HepG2 (cell line): Measurements from ENCODE around the gene NCOA3. TPM values are rescaled to one million over a fixed set of nuclear protein-coding genes. Genes with fewer than 3 reads are reported as not detected.

Experiments
- ARNT ChIP-seq: fragments of 450-650 bp; IDR thresholded peaks from 2 replicates; pipeline ENCODE4 v1.6.1; 2017
- CEBPB ChIP-seq: IDR thresholded peaks from 2 replicates; pipeline ENCODE4 v1.6.1; 2011; ENCODE audit warnings: low read depth, low read length, improper control_type of control experiment, borderline replicate concordance
- FOSL2 ChIP-seq: sonication (generic); formaldehyde crosslinking; IDR thresholded peaks from 2 replicates; pipeline ENCODE4 v1.4.0; 2020; ENCODE audit warnings: missing genetic modification reagents
- FOXJ3 ChIP-seq: sonication (generic); formaldehyde crosslinking; IDR thresholded peaks from 2 replicates; pipeline ENCODE4 v1.4.0; 2020; ENCODE audit warnings: missing genetic modification reagents, mild to moderate bottlenecking, borderline replicate concordance
- FOXK1 ChIP-seq: sonication (generic); formaldehyde crosslinking; IDR thresholded peaks from 2 replicates; pipeline ENCODE4 v1.4.0; 2020; ENCODE audit warnings: low read depth, missing genetic modification reagents, borderline replicate concordance
- HMG20A ChIP-seq: IDR thresholded peaks from 2 replicates; pipeline ENCODE4 v1.6.1; 2016; ENCODE audit warnings: borderline replicate concordance
- HNF4A ChIP-seq: sonication (generic); formaldehyde crosslinking; IDR thresholded peaks from 2 replicates; pipeline ENCODE4 v1.4.0; 2020; ENCODE audit warnings: missing genetic modification reagents
- MYNN ChIP-seq: sonication (generic); formaldehyde crosslinking; IDR thresholded peaks from 2 replicates; pipeline ENCODE4 v1.4.0; 2020; ENCODE audit warnings: mild to moderate bottlenecking, low read depth, missing genetic modification reagents
- THAP11 ChIP-seq: IDR thresholded peaks from 2 replicates; pipeline ENCODE4 v1.6.1; 2016; ENCODE audit warnings: missing biosample characterization, missing genetic modification reagents
- TOPORS ChIP-seq: sonication (generic); formaldehyde crosslinking; IDR thresholded peaks from 2 replicates; pipeline ENCODE4 v1.8.0; 2023; ENCODE audit warnings: mild to moderate bottlenecking, missing genetic modification reagents
- XRCC5 ChIP-seq: fragments of 200-400 bp; formaldehyde crosslinking; optimal IDR thresholded peaks from 2 replicates; pipeline ENCODE3; 2017; ENCODE audit warnings: mild to moderate bottlenecking, low read length
- YEATS4 ChIP-seq: sonication (generic); formaldehyde crosslinking; IDR thresholded peaks from 2 replicates; pipeline ENCODE4 v1.4.0; 2020; ENCODE audit warnings: missing genetic modification reagents, borderline replicate concordance
- ZFP36L1 ChIP-seq: sonication (generic); formaldehyde crosslinking; IDR thresholded peaks from 2 replicates; pipeline ENCODE4 v1.8.0; 2022; ENCODE audit warnings: mild to moderate bottlenecking, missing genetic modification reagents, moderate library complexity
- ZNF232 ChIP-seq: sonication (generic); formaldehyde crosslinking; IDR thresholded peaks from 2 replicates; pipeline ENCODE4 v1.4.0; 2020; ENCODE audit warnings: missing genetic modification reagents, borderline replicate concordance
- ZNF251 ChIP-seq: sonication (generic); formaldehyde crosslinking; IDR thresholded peaks from 2 replicates; pipeline ENCODE4 v1.9.0; 2021; ENCODE audit warnings: mild to moderate bottlenecking, missing genetic modification reagents
- ZNF557 ChIP-seq: sonication (generic); formaldehyde crosslinking; IDR thresholded peaks from 2 replicates; pipeline ENCODE4 v1.4.0; 2020; ENCODE audit warnings: missing genetic modification reagents
- polyA plus RNA-seq, 8 experiments: library from polyadenylated mRNA; depleted of rRNA in 3 of 8; stranded (reverse) in 7 of 8; unstranded in 1 of 8; fragments of >200 nt; fragmentation: Illumina TruSeq in 4 of 8; extraction: Trizol in 4 of 8; gene quantifications; 2 replicates each; pipeline versions ENCODE4 v1.2.1 to v1.2.3, GENCODE V29; 2011 to 2016; ENCODE audit warnings: low read depth in 4 of 8, missing spikeins in 1 of 8, mixed read lengths in 1 of 8; ENCODE audit not compliant: insufficient read depth in 1 of 8
- total RNA-seq, 5 experiments: library from RNA; depleted of rRNA; stranded (reverse); fragments of >200 nt; fragmentation: Illumina TruSeq; extraction: Trizol; gene quantifications; 2 replicates each; pipeline ENCODE4 v1.2.3, GENCODE V29; 2016; ENCODE audit warnings: low read depth in 1 of 5
- TF ChIP-seq, protein P1 (sequence below): sonication (generic); formaldehyde crosslinking; conservative IDR thresholded peaks from 2 replicates; pipeline ENCODE4 v1.4.0; 2020; ENCODE audit warnings: missing genetic modification reagents
- TF ChIP-seq, protein P2 (sequence below): sonication (generic); formaldehyde crosslinking; IDR thresholded peaks from 2 replicates; pipeline ENCODE4 v1.4.0; 2020; ENCODE audit warnings: missing genetic modification reagents, borderline replicate concordance
- TF ChIP-seq, protein P3 (sequence below): IDR thresholded peaks from 2 replicates; pipeline ENCODE4 v1.6.1; 2016; ENCODE audit warnings: missing compliant biosample characterization, missing genetic modification reagents, borderline replicate concordance
- TF ChIP-seq, protein P4 (sequence below): IDR thresholded peaks from 2 replicates; pipeline ENCODE4 v1.6.1; 2016
- TF ChIP-seq, protein P5 (sequence below): sonication (generic); formaldehyde crosslinking; IDR thresholded peaks from 2 replicates; pipeline ENCODE4 v1.4.0; 2020; ENCODE audit warnings: missing genetic modification reagents; ENCODE audit errors: not compliant biosample characterization

NCOA3 gene
- total and polyA plus RNA-seq, 2 of the 13 experiments (the other 11 are each of a cell fraction or from before 2014, with no cell fraction given): 35.0 to 56.8 TPM

DNA sequence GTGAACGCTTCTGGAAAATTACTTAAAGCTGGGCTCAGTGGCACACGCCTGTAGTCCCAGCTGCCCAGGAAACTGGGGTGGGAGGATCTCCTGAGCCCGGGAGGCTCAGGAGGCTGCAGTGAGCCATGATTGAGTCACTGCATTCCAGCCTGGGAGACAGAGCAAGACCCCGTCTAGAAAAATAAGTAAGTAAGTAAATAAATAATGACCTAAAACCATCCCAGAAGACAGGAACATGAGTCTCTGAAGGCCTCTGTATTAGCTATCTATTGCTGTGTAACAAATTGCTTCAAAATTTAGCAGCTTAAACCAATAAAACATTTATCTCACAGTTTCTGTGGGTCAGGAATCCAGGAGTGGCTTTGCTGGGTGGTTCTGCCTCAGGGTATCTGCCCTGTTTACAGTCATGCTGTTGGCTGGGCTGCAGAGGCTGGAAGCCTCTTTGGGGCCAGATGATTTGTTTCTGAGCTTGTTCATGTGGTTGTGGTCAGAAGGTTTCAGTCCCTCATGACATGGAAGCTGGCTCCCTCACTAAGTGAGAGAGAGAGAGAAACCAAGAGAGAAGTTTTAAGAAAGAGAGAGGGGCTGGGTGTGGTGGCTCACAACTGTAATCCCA lies 48.4 kb upstream of the NCOA3 start (continued):
- TF ChIP-seq, protein P1, sequence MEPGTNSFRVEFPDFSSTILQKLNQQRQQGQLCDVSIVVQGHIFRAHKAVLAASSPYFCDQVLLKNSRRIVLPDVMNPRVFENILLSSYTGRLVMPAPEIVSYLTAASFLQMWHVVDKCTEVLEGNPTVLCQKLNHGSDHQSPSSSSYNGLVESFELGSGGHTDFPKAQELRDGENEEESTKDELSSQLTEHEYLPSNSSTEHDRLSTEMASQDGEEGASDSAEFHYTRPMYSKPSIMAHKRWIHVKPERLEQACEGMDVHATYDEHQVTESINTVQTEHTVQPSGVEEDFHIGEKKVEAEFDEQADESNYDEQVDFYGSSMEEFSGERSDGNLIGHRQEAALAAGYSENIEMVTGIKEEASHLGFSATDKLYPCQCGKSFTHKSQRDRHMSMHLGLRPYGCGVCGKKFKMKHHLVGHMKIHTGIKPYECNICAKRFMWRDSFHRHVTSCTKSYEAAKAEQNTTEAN (CRISPR knock-in tag): peak; percentile 48; the same call in 1 of the 2 replicates
- TF ChIP-seq HMG20A (CRISPR knock-in tag) (peak; percentile 26; the same call in 1 of the 2 replicates), YEATS4 (CRISPR knock-in tag) (peak; percentile 72), CEBPB (0 out of 2 replicates have a peak, but pooled peaks have one; percentile 0), MYNN (no peak), XRCC5 (peak; percentile 72), FOXJ3 (CRISPR knock-in tag) (peak; percentile 49; the same call in 1 of the 2 replicates), ARNT (no peak), TOPORS (no peak), THAP11 (peak; percentile 15; the same call in 1 of the 2 replicates), HNF4A (CRISPR knock-in tag) (0 out of 2 replicates have a peak, but pooled peaks have one; percentile 21), FOSL2 (CRISPR knock-in tag) (peak; percentile 92), ZFP36L1 (CRISPR knock-in tag) (no peak), ZNF232 (CRISPR knock-in tag) (0 out of 2 replicates have a peak, but pooled peaks have one; percentile 18), ZNF251 (CRISPR knock-in tag) (0 out of 2 replicates have a peak, but pooled peaks have one; percentile 15), ZNF557 (CRISPR knock-in tag) (0 out of 2 replicates have a peak, but pooled peaks have one; percentile 21), FOXK1 (peak; percentile 28; the same call in 1 of the 2 replicates)
- TF ChIP-seq, protein P2, sequence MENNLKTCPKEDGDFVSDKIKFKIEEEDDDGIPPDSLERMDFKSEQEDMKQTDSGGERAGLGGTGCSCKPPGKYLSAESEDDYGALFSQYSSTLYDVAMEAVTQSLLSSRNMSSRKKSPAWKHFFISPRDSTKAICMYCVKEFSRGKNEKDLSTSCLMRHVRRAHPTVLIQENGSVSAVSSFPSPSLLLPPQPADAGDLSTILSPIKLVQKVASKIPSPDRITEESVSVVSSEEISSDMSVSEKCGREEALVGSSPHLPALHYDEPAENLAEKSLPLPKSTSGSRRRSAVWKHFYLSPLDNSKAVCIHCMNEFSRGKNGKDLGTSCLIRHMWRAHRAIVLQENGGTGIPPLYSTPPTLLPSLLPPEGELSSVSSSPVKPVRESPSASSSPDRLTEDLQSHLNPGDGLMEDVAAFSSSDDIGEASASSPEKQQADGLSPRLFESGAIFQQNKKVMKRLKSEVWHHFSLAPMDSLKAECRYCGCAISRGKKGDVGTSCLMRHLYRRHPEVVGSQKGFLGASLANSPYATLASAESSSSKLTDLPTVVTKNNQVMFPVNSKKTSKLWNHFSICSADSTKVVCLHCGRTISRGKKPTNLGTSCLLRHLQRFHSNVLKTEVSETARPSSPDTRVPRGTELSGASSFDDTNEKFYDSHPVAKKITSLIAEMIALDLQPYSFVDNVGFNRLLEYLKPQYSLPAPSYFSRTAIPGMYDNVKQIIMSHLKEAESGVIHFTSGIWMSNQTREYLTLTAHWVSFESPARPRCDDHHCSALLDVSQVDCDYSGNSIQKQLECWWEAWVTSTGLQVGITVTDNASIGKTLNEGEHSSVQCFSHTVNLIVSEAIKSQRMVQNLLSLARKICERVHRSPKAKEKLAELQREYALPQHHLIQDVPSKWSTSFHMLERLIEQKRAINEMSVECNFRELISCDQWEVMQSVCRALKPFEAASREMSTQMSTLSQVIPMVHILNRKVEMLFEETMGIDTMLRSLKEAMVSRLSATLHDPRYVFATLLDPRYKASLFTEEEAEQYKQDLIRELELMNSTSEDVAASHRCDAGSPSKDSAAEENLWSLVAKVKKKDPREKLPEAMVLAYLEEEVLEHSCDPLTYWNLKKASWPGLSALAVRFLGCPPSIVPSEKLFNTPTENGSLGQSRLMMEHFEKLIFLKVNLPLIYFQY (CRISPR knock-in tag): no peak
- TF ChIP-seq, protein P3, sequence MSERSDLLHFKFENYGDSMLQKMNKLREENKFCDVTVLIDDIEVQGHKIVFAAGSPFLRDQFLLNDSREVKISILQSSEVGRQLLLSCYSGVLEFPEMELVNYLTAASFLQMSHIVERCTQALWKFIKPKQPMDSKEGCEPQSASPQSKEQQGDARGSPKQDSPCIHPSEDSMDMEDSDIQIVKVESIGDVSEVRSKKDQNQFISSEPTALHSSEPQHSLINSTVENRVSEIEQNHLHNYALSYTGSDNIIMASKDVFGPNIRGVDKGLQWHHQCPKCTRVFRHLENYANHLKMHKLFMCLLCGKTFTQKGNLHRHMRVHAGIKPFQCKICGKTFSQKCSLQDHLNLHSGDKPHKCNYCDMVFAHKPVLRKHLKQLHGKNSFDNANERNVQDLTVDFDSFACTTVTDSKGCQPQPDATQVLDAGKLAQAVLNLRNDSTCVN (CRISPR knock-in tag): peak; percentile 98
- TF ChIP-seq, protein P4, sequence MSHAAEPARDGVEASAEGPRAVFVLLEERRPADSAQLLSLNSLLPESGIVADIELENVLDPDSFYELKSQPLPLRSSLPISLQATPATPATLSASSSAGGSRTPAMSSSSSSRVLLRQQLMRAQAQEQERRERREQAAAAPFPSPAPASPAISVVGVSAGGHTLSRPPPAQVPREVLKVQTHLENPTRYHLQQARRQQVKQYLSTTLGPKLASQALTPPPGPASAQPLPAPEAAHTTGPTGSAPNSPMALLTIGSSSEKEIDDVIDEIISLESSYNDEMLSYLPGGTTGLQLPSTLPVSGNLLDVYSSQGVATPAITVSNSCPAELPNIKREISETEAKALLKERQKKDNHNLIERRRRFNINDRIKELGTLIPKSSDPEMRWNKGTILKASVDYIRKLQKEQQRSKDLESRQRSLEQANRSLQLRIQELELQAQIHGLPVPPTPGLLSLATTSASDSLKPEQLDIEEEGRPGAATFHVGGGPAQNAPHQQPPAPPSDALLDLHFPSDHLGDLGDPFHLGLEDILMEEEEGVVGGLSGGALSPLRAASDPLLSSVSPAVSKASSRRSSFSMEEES (CRISPR knock-in tag): peak; percentile 8; the same call in 1 of the 2 replicates
- TF ChIP-seq, protein P5, sequence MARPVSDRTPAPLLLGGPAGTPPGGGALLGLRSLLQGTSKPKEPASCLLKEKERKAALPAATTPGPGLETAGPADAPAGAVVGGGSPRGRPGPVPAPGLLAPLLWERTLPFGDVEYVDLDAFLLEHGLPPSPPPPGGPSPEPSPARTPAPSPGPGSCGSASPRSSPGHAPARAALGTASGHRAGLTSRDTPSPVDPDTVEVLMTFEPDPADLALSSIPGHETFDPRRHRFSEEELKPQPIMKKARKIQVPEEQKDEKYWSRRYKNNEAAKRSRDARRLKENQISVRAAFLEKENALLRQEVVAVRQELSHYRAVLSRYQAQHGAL: peak; percentile 69
